HepG2 (cell line): ENCODE results near the gene EMC9. TPM values are rescaled to one million over a fixed set of nuclear protein-coding genes. Genes with fewer than 3 reads are reported as not detected.

ENCODE experiments used
- ATAC-seq: fragments of 200-7000 bp; cut with Tn5 transposase; 3 replicates; pipeline ENCODE4 v1.9.1; 2020; ENCODE audit warnings: mild to moderate bottlenecking, moderate library complexity
- BruUV-seq: library from RNA; stranded (reverse); fragments of 400-500 nt; replicated peaks from 2 replicates; lab custom pipeline; 2021; lab: Mats Ljungman, UMichigan
- CTCF ChIA-PET: fragments of 300-600 bp; formaldehyde crosslinking; extraction: SDS; loops from one replicate; lab custom pipeline; 2021; ENCODE audit warnings: low total read pairs, inconsistent platforms, low intra/inter-chr PET ratio; lab: Yijun Ruan, JAX
- POLR2A ChIA-PET: fragments of 350-600 bp; sonication (Branson Sonifier 250); formaldehyde crosslinking; loops from one replicate; lab custom pipeline; 2020; ENCODE audit warnings: antibody characterized with exemption, inconsistent platforms; lab: Yijun Ruan, JAX
- DNase-seq: peaks from one replicate; pipeline ENCODE4 v3.0.0-alpha.2; 2015; ENCODE audit warnings: low spot score
- FAIRE-seq: peaks from 3 replicates; lab custom pipeline; 2011; peaks lifted over from hg19 to GRCh38; lab: Jason Lieb, UNC
- H2AFZ ChIP-seq: one replicate; pipeline ENCODE4 v1.6.1; 2011; ENCODE audit warnings: low read length, inconsistent platforms
- H3K27ac ChIP-seq: fragments of 300-600 bp; 3 replicates; pipeline ENCODE4 v1.8.0; 2011; ENCODE audit warnings: mixed run types, mild to moderate bottlenecking, mixed read lengths, low read length, inconsistent platforms; ENCODE audit not compliant: insufficient read depth; ENCODE audit errors: extremely low read length
- H3K27me3 ChIP-seq, 2 experiments: fragments of 200-600 bp in 1 of 2; 2 replicates in 1 of 2; 3 replicates in 1 of 2; pipeline versions ENCODE4 v1.6.0 to v1.8.0; 2011; ENCODE audit warnings: low read length in 2 of 2, mild to moderate bottlenecking in 2 of 2, moderate library complexity in 2 of 2, inconsistent platforms in 1 of 2; ENCODE audit not compliant: insufficient read depth in 2 of 2, control insufficient read depth in 1 of 2
- H3K36me3 ChIP-seq, 2 experiments: fragments of 200-600 bp in 1 of 2; replicated peaks in 1 of 2; 2 replicates in 1 of 2; 3 replicates in 1 of 2; pipeline versions ENCODE4 v1.5.1 to v1.8.0; 2011; ENCODE audit warnings: low read length in 2 of 2, inconsistent platforms in 1 of 2; ENCODE audit not compliant: insufficient read depth in 2 of 2, control insufficient read depth in 1 of 2
- H3K4me1 ChIP-seq: 2 replicates; pipeline ENCODE4 v1.5.1; 2012; ENCODE audit warnings: low read length, inconsistent platforms; ENCODE audit not compliant: insufficient read depth
- H3K4me2 ChIP-seq: 2 replicates; pipeline ENCODE4 v1.6.0; 2011; ENCODE audit warnings: low read depth, low read length, inconsistent platforms
- H3K4me3 ChIP-seq, 3 experiments: fragments of 200-600 bp in 1 of 3; sonication (generic), shearing (Covaris generic) in 1 of 3; replicated peaks in 1 of 3; 2 replicates each; pipeline ENCODE4 v1.5.1; 2011 to 2016; ENCODE audit warnings: low read length in 3 of 3, inconsistent platforms in 2 of 3, low read depth in 2 of 3, mild to moderate bottlenecking in 2 of 3, control low read depth in 1 of 3, mixed read lengths in 1 of 3; ENCODE audit not compliant: insufficient read depth in 1 of 3
- H3K79me2 ChIP-seq: one replicate; pipeline ENCODE4 v1.6.1; 2011; ENCODE audit warnings: low read length, inconsistent platforms; ENCODE audit not compliant: insufficient read depth
- H3K9ac ChIP-seq: 2 replicates; pipeline ENCODE4 v1.6.0; 2011; ENCODE audit warnings: mild to moderate bottlenecking, low read depth, low read length, inconsistent platforms; ENCODE audit not compliant: insufficient read depth
- H3K9me3 ChIP-seq: 2 replicates; pipeline ENCODE4 v1.5.1; 2012; ENCODE audit warnings: mild to moderate bottlenecking, low read length
- H4K20me1 ChIP-seq: 2 replicates; pipeline ENCODE4 v1.6.0; 2011; ENCODE audit warnings: inconsistent platforms, mild to moderate bottlenecking, low read length, moderate library complexity; ENCODE audit not compliant: insufficient read depth
- ELF1 ChIP-seq: sonication (generic); formaldehyde crosslinking; IDR thresholded peaks from 2 replicates; pipeline ENCODE4 v1.4.0; 2020; ENCODE audit warnings: missing genetic modification reagents
- FOXO1 ChIP-seq: sonication (generic); formaldehyde crosslinking; IDR thresholded peaks from 2 replicates; pipeline ENCODE4 v1.4.0; 2020; ENCODE audit warnings: missing genetic modification reagents
- MBNL3 ChIP-seq: fragments of 250-450 bp; sonication (Bioruptor Pico); conservative IDR thresholded peaks from 2 replicates; pipeline ENCODE4 v1.8.0; 2022; ENCODE audit warnings: mild to moderate bottlenecking, inconsistent platforms
- NR2F6 ChIP-seq, 2 experiments: IDR thresholded peaks; 2 replicates each; pipeline ENCODE4 v1.6.1; 2016; ENCODE audit warnings: antibody characterized with exemption in 1 of 2, mild to moderate bottlenecking in 1 of 2
- POLR2A ChIP-seq, 2 experiments: IDR thresholded peaks; 2 replicates each; pipeline ENCODE4 v1.6.1; 2011; ENCODE audit warnings: low read depth in 2 of 2, low read length in 2 of 2, mild to moderate bottlenecking in 1 of 2, moderate library complexity in 1 of 2; ENCODE audit not compliant: insufficient read depth in 1 of 2
- ZBTB1 ChIP-seq: sonication (generic); formaldehyde crosslinking; IDR thresholded peaks from 2 replicates; pipeline ENCODE4 v1.4.0; 2020; ENCODE audit warnings: missing genetic modification reagents, borderline replicate concordance
- ZBTB8A ChIP-seq: sonication (generic); formaldehyde crosslinking; IDR thresholded peaks from 2 replicates; pipeline ENCODE4 v1.4.0; 2020; ENCODE audit warnings: mild to moderate bottlenecking, low read depth, missing genetic modification reagents, borderline replicate concordance
- ZC3H4 ChIP-seq: sonication (generic); formaldehyde crosslinking; IDR thresholded peaks from 2 replicates; pipeline ENCODE4 v1.4.0; 2020; ENCODE audit warnings: missing genetic modification reagents, borderline replicate concordance
- ZFP37 ChIP-seq: sonication (generic); formaldehyde crosslinking; IDR thresholded peaks from 2 replicates; pipeline ENCODE4 v1.4.0; 2020; ENCODE audit warnings: missing genetic modification reagents, borderline replicate concordance
- ZNF230 ChIP-seq: sonication (generic); formaldehyde crosslinking; IDR thresholded peaks from 2 replicates; pipeline ENCODE4 v1.4.0; 2020; ENCODE audit warnings: mild to moderate bottlenecking, missing genetic modification reagents
- ZNF543 ChIP-seq: sonication (generic); formaldehyde crosslinking; IDR thresholded peaks from 2 replicates; pipeline ENCODE4 v1.4.0; 2020; ENCODE audit warnings: mild to moderate bottlenecking, missing genetic modification reagents
- ZNF556 ChIP-seq: sonication (generic); formaldehyde crosslinking; IDR thresholded peaks from 2 replicates; pipeline ENCODE4 v1.4.0; 2020; ENCODE audit warnings: mild to moderate bottlenecking, missing genetic modification reagents, borderline replicate concordance
- ZNF616 ChIP-seq: sonication (generic); formaldehyde crosslinking; IDR thresholded peaks from 2 replicates; pipeline ENCODE4 v1.5.0; 2020; ENCODE audit warnings: low read depth, mild to moderate bottlenecking, missing genetic modification reagents
- ZNF788 ChIP-seq: sonication (generic); formaldehyde crosslinking; IDR thresholded peaks from 2 replicates; pipeline ENCODE4 v1.5.0; 2020; ENCODE audit warnings: mild to moderate bottlenecking, missing genetic modification reagents, borderline replicate concordance
- ZSCAN22 ChIP-seq: sonication (generic); formaldehyde crosslinking; IDR thresholded peaks from 2 replicates; pipeline ENCODE4 v1.4.0; 2020; ENCODE audit warnings: mild to moderate bottlenecking, missing genetic modification reagents
- in situ Hi-C: cut with HindIII; loops from 2 replicates; pipeline ENCODE4 v1.10.0; 2017; ENCODE audit warnings: low pct_unique_long_range_greater_than_20kb; ENCODE audit not compliant: extremely low pct_ligation_motif_present
- intact Hi-C: fragments of 100-400 bp; cut with micrococcal nuclease; formaldehyde crosslinking; loops from one replicate; pipeline ENCODE4 v1.10.0; 2022; ENCODE audit not compliant: unreplicated experiment
- polyA plus RNA-seq, 8 experiments: library from polyadenylated mRNA; depleted of rRNA in 3 of 8; stranded (reverse) in 7 of 8; unstranded in 1 of 8; fragments of >200 nt; fragmentation: Illumina TruSeq in 4 of 8; extraction: Trizol in 4 of 8; gene quantifications; 2 replicates each; pipeline versions ENCODE4 v1.2.1 to v1.2.3, GENCODE V29; 2011 to 2016; ENCODE audit warnings: low read depth in 4 of 8, missing spikeins in 1 of 8, mixed read lengths in 1 of 8; ENCODE audit not compliant: insufficient read depth in 1 of 8
- total RNA-seq, 5 experiments: library from RNA; depleted of rRNA; stranded (reverse); fragments of >200 nt; fragmentation: Illumina TruSeq; extraction: Trizol; gene quantifications; 2 replicates each; pipeline ENCODE4 v1.2.3, GENCODE V29; 2016; ENCODE audit warnings: low read depth in 1 of 5
- TF ChIP-seq, protein P1 (sequence below): sonication (generic); formaldehyde crosslinking; IDR thresholded peaks from 2 replicates; pipeline ENCODE4 v1.5.0; 2020; ENCODE audit warnings: missing genetic modification reagents, mild to moderate bottlenecking, borderline replicate concordance
- TF ChIP-seq, protein P2 (sequence below): sonication (generic); formaldehyde crosslinking; IDR thresholded peaks from 2 replicates; pipeline ENCODE4 v1.5.0; 2020; ENCODE audit warnings: missing genetic modification reagents
- TF ChIP-seq, protein P3 (sequence below): sonication (generic); formaldehyde crosslinking; IDR thresholded peaks from 2 replicates; pipeline ENCODE4 v1.5.0; 2020; ENCODE audit warnings: mild to moderate bottlenecking, missing genetic modification reagents

Gene EMC9
- total and polyA plus RNA-seq, 2 of the 13 experiments (the other 11 are each of a cell fraction or from before 2014, with no cell fraction given): 60.5 to 78.7 TPM

DNA sequence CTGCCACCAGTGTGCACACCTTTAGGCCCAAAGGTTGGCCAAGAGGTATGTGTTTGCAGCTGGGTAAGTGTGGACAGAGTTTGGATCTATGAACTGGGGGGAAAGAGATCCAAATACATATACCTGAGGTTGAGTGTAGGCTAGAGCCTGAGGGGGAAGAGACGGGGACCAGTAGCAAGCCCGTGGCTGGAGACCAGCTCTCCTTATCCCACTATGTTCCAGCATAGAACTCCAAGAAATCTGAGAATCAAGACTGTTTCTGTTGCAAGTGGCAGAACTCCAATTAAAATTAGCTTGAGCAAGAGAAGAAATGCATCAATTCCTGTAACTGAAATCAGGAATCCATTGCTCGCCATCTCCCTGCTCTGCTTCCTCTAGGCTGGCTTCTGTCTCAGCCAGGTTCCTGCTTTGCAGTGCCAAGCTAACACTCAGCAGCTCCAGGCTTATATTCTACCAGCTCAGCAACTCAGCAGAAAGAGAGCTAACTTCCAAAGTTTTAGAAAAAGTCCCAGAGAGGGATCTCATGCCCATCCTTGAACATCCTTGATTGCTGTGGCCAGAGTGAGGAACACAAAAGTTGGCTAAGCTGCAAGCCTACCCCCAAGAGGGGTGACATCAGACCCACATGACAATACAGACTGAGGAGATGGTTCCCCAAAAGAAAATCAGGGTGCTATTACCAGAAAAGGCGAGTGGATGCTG is 48.7 kb downstream of the EMC9 start (continued):
- TF ChIP-seq, protein P1, sequence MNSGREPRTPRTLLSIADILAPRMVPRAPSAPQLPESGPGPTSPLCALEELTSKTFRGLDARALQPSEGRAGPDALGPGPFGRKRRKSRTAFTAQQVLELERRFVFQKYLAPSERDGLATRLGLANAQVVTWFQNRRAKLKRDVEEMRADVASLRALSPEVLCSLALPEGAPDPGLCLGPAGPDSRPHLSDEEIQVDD (CRISPR knock-in tag): no peak
- TF ChIP-seq, protein P2, sequence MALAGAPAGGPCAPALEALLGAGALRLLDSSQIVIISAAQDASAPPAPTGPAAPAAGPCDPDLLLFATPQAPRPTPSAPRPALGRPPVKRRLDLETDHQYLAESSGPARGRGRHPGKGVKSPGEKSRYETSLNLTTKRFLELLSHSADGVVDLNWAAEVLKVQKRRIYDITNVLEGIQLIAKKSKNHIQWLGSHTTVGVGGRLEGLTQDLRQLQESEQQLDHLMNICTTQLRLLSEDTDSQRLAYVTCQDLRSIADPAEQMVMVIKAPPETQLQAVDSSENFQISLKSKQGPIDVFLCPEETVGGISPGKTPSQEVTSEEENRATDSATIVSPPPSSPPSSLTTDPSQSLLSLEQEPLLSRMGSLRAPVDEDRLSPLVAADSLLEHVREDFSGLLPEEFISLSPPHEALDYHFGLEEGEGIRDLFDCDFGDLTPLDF (CRISPR knock-in tag): no peak

DNA sequence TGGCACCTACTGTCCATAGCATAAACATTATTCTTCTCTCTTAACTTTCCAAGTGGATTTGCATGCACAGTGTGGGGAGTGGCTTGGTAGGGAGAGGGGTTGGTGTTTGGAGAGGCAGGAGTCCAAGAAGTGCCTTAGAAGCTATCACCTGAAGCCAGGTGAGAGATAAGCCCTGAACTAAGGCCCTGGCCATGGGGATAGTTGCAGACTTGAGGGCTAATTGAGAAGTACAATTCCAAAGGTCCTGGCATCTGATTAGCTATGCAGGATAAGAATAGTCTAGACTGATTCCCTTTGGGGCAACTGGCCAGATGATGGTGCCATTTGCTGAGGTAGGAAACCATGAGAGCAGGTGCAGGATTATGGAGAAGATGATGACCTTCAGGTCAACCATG is 49.3 kb downstream of the EMC9 start:
- H3K27ac ChIP-seq: no peak overlapping the region
- H2AFZ ChIP-seq: no peak overlapping the region
- H3K9ac ChIP-seq: no peak overlapping the region
- 0 out of 2 replicates have a peak, but pooled peaks cover 4% of the 10 kb centered on the region for H4K20me1 ChIP-seq
- DNase-seq: no peak
- H3K4me3 ChIP-seq: no peak overlapping the region
- H3K4me2 ChIP-seq: no peak overlapping the region
- FAIRE-seq: no peak
- peaks cover 26% of the 10 kb centered on the region for H3K79me2 ChIP-seq
- CTCF ChIA-PET: interaction anchor here (0.6 to 4.2 kb wide), 5 partner anchors 14 to 78 kb away, joined by 3 to 109 read pairs (median 31); no protein-coding TSS in a partner anchor
- ATAC-seq: no peak
- intact Hi-C loops: loop anchor here (5.0 kb wide), 2 partner anchors 110 to 480 kb away; no protein-coding TSS in a partner anchor
- in situ Hi-C loops: loop anchor here (5.0 kb wide), 2 partner anchors 35 to 80 kb away; no protein-coding TSS in a partner anchor
- H3K27me3 ChIP-seq: peaks cover 0 to 9% of the 10 kb centered on the region in 2 experiments; a peak in 1 of 5 replicates
- peaks cover 67% of the 10 kb centered on the region for H3K4me1 ChIP-seq
- H3K9me3 ChIP-seq: no peaks in the 10 kb centered on the region
- H3K36me3 ChIP-seq: peaks cover 6 to 8% of the 10 kb centered on the region in 2 experiments
- BruUV-seq: no TSS peak
- POLR2A ChIA-PET: interaction anchor here (1.0 to 14.4 kb wide), 12 partner anchors 11 to 460 kb away, joined by 3 to 627 read pairs (median 128); partner anchors contain the start of genes CARMIL3, CIDEB, DCAF11 and EMC9
- TF ChIP-seq, protein P3, sequence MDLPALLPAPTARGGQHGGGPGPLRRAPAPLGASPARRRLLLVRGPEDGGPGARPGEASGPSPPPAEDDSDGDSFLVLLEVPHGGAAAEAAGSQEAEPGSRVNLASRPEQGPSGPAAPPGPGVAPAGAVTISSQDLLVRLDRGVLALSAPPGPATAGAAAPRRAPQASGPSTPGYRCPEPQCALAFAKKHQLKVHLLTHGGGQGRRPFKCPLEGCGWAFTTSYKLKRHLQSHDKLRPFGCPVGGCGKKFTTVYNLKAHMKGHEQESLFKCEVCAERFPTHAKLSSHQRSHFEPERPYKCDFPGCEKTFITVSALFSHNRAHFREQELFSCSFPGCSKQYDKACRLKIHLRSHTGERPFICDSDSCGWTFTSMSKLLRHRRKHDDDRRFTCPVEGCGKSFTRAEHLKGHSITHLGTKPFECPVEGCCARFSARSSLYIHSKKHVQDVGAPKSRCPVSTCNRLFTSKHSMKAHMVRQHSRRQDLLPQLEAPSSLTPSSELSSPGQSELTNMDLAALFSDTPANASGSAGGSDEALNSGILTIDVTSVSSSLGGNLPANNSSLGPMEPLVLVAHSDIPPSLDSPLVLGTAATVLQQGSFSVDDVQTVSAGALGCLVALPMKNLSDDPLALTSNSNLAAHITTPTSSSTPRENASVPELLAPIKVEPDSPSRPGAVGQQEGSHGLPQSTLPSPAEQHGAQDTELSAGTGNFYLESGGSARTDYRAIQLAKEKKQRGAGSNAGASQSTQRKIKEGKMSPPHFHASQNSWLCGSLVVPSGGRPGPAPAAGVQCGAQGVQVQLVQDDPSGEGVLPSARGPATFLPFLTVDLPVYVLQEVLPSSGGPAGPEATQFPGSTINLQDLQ: no peak
- no peak for TF ChIP-seq ELF1 (CRISPR knock-in tag)
- TF ChIP-seq MBNL3 (CRISPR knock-in tag): 0 out of 2 replicates have a peak, but pooled peaks have one; percentile 8
- TF ChIP-seq ZSCAN22 (CRISPR knock-in tag): 0 out of 2 replicates have a peak, but pooled peaks have one; percentile 22
- TF ChIP-seq ZNF616 (CRISPR knock-in tag): no peak
- TF ChIP-seq ZNF788: no peak
- no peak for TF ChIP-seq ZFP37 (CRISPR knock-in tag)
- TF ChIP-seq ZNF230 (CRISPR knock-in tag): 0 out of 2 replicates have a peak, but pooled peaks have one; percentile 18
- TF ChIP-seq ZNF543 (CRISPR knock-in tag): 0 out of 2 replicates have a peak, but pooled peaks have one; percentile 44
- no peak for TF ChIP-seq FOXO1 (CRISPR knock-in tag)
- no peak for TF ChIP-seq ZBTB8A (CRISPR knock-in tag)
- TF ChIP-seq POLR2A (IDR thresholded peaks at IDR 0.05; ENCODE audit: insufficient read depth in 1 of 2, low read depth in 2 of 2, low read length in 2 of 2): 0 out of 4 replicates have a peak, but pooled peaks of 1 of the 2 experiments have one; percentile 4
- peak; percentile 30; the same call in 1 of the 2 replicates for TF ChIP-seq NR2F6 (IDR thresholded peaks at IDR 0.05)
- TF ChIP-seq NR2F6 (CRISPR knock-in tag; IDR thresholded peaks at IDR 0.05): no peak
- TF ChIP-seq ZNF556 (CRISPR knock-in tag): no peak
- peak; percentile 40; the same call in 1 of the 2 replicates for TF ChIP-seq ZC3H4 (CRISPR knock-in tag)
- TF ChIP-seq ZBTB1 (CRISPR knock-in tag): no peak
